Suppressor macrophage treated with lipopolysaccharide for 4 hours (primary cell): ENCODE measurements around the gene TADA3.

Experiments
- DNase-seq: peaks from one replicate; pipeline ENCODE4 v3.0.0-alpha.2; 2020

TADA3 gene

GRCh38 chr3:9809239-9809614 is 17.0 kb upstream of the TADA3 start:
- no peak for DNase-seq

- DNase-seq = no peak
Measured at GRCh38 chr3:9808345-9809037, 16.2 kb upstream of the TADA3 start.

GRCh38 chr3:9807981-9808344 is 15.7 kb upstream of the TADA3 start:
- no peak for DNase-seq

GRCh38 chr3:9806688-9807589 is 14.7 kb upstream of the TADA3 start:
- no peak for DNase-seq

GRCh38 chr3:9806137-9806536 is 13.9 kb upstream of the TADA3 start:
- DNase-seq = no peak

- DNase-seq = no peak
Measured at GRCh38 chr3:9804996-9805395, 12.7 kb upstream of the TADA3 start.

- no peak for DNase-seq
Measured at GRCh38 chr3:9803494-9803893, 11.2 kb upstream of the TADA3 start.

GRCh38 chr3:9800529-9800928 is 8.3 kb upstream of the TADA3 start:
- no peak for DNase-seq

- DNase-seq = no peak
Measured at GRCh38 chr3:9797196-9797945, 5.1 kb upstream of the TADA3 start.

- DNase-seq = peak; percentile 78
Measured at GRCh38 chr3:9795207-9795606, 2.9 kb upstream of the TADA3 start.

- no peak for DNase-seq
Measured at GRCh38 chr3:9794400-9794799, 2.1 kb upstream of the TADA3 start.

- peak; percentile 71 for DNase-seq
Measured at GRCh38 chr3:9793161-9793781, 998 bp upstream of the TADA3 start.

GRCh38 chr3:9791790-9792404 is 376 bp downstream of the TADA3 start:
- no peak for DNase-seq

- no peak for DNase-seq
Measured at GRCh38 chr3:9791127-9791526, 1.1 kb downstream of the TADA3 start.

GRCh38 chr3:9787714-9788113 is 4.6 kb downstream of the TADA3 start:
- DNase-seq = no peak

- no peak for DNase-seq
Measured at GRCh38 chr3:9786825-9787669, 5.2 kb downstream of the TADA3 start.

GRCh38 chr3:9786209-9786739 is 6.0 kb downstream of the TADA3 start:
- DNase-seq = no peak

- DNase-seq = no peak
Measured at GRCh38 chr3:9785602-9786001, 6.7 kb downstream of the TADA3 start.

- no peak for DNase-seq
Measured at GRCh38 chr3:9784965-9785364, 7.3 kb downstream of the TADA3 start.

GRCh38 chr3:9783954-9784353 is 8.3 kb downstream of the TADA3 start:
- DNase-seq = no peak

- no peak for DNase-seq
Measured at GRCh38 chr3:9782770-9783169, 9.5 kb downstream of the TADA3 start.
